Heart right ventricle (tissue), 16 donors: ENCODE measurements around the gene PHF14. TPM values are rescaled to one million over a fixed set of nuclear protein-coding genes. Genes with fewer than 3 reads are reported as not detected.
"Not testable (repeated sequence)": the region's sequence is repeated elsewhere in the genome, so short reads cannot be mapped to it uniquely, and the experiment has no call there.

Experiments
- ATAC-seq, 8 donors: fragments of 200-7000 bp; cut with Tn5 transposase; one replicate each; pipeline ENCODE4 v1.9.1; 2020; ENCODE audit warnings: mild to moderate bottlenecking in 8 of 8, moderate library complexity in 8 of 8, moderate number of reproducible peaks in 1 of 8
- DNase-seq, 2 donors: peaks; one replicate each; pipeline ENCODE4 v3.0.0-alpha.2; 2020
- H3K27ac ChIP-seq, 10 donors: fragments of 200-600 bp; sonication (generic) in 2 of 10; one replicate each; pipeline versions ENCODE4 v1.5.0 to v1.8.0; 2020 to 2022; ENCODE audit warnings: mild to moderate bottlenecking in 3 of 10
- H3K27me3 ChIP-seq, 7 donors: fragments of 200-600 bp; one replicate each; pipeline ENCODE4 v1.8.0; 2021 to 2022; ENCODE audit warnings: mild to moderate bottlenecking in 2 of 7
- H3K36me3 ChIP-seq, 9 donors: fragments of 200-600 bp; sonication (generic) in 1 of 9; one replicate each; pipeline versions ENCODE4 v1.5.0 to v1.8.0; 2020 to 2022; ENCODE audit warnings: mild to moderate bottlenecking in 2 of 9
- H3K4me1 ChIP-seq, 9 donors: fragments of 200-600 bp; sonication (generic) in 1 of 9; one replicate each; pipeline versions ENCODE4 v1.5.0 to v1.8.0; 2020 to 2022; ENCODE audit warnings: mild to moderate bottlenecking in 4 of 9
- H3K4me3 ChIP-seq, 10 donors: fragments of 200-600 bp; sonication (generic) in 2 of 10; one replicate each; pipeline versions ENCODE4 v1.5.0 to v1.8.0; 2020 to 2022; ENCODE audit warnings: mild to moderate bottlenecking in 7 of 10, moderate library complexity in 2 of 10
- H3K9me3 ChIP-seq, 11 donors: fragments of 200-600 bp in 10 of 11; sonication (generic) in 2 of 11; one replicate each; pipeline versions ENCODE4 v1.5.0 to v1.8.0; 2013 to 2022; ENCODE audit warnings: mild to moderate bottlenecking in 2 of 11, control low read depth in 1 of 11, moderate library complexity in 1 of 11
- CTCF ChIP-seq, 9 donors: fragments of 200-600 bp; sonication (generic) in 2 of 9; IDR thresholded peaks; one replicate each; pipeline versions ENCODE4 v1.5.0 to v1.8.0; 2021 to 2022; ENCODE audit warnings: antibody characterized with exemption in 9 of 9, mild to moderate bottlenecking in 5 of 9, moderate library complexity in 1 of 9
- WGBS, 2 donors: extraction: QIAGEN DNeasy Blood & Tissue Kit; methylation state at CpG; one replicate each; pipeline ENCODE4 v1.1.7; 2013; ENCODE audit warnings: inconsistent platforms in 1 of 2; 5-methylcytosine and 5-hydroxymethylcytosine counted together
- intact Hi-C, 10 donors: fragments of 100-400 bp; cut with DNase I; formaldehyde crosslinking; loops; one replicate each; pipeline versions ENCODE4 v1.11.1 to v1.14.2; 2022
- polyA plus RNA-seq, 2 donors: library from polyadenylated mRNA; stranded (reverse); fragments of 200-250 nt; gene quantifications; one replicate each; pipeline ENCODE4 v1.2.3, GENCODE V29; 2013
- total RNA-seq, 10 donors: library from RNA; stranded (reverse); fragmentation: NEBNext Ultra II Directional in 3 of 10; extraction: Animal tissue kit (Norgen Biotek cat#: 25700) in 3 of 10; gene quantifications; one replicate each; pipeline versions ENCODE4 v1.2.1 to v1.2.4, GENCODE V29; 2021 to 2023
- donor health status: Arrhythmogenic right ventricular cardiomyopathy.
- donor health status: ischemic (EF 13 %, LVEDD 7.1; RV severe dilation, severe dysfunction).
- donor health status: healthy with polysubstance abuse.
- donor health status: DM: no; HTN: yes; CAD: no.
- donor health status: DM: no; HTN: no; CAD: no.
- donor health status: ischemic (EF 25% LVEDD 6.9; RV normal size, moderate dysfunction).
- donor health status: ischemic (EF 25% LVEDD 5.7; RV mildly dilated, moderate dysfunction).
- donor health status: healthy.
- donor health status: DM: yes; HTN: yes; CAD: no.
- donor health status: Ischemic cardiomyopathy.
- donor health status: ischemic (EF 35%, LVEDD 5.7; RV mildly dilated, moderate dysfunction).
- donor health status: nonischemic (EF 11% LVEDD 7.7; RV severe dilation, severe dysfunction).
- donor health status: DM: yes; HTN: yes; CAD: no.
- donor health status: PGD.
- donor health status: ischemic (EF 29% LVEDD 5.4; RV normal size, mild dysfunction).
- donor health status: nonischemic (EF 23%, LVEDD 6.1; RV moderate dilation, normal function).

Gene PHF14
- total and polyA plus RNA-seq, 12 donors = 11.9 to 21.4 (median 14.8) TPM

- no peaks in the 10 kb centered on the region for H3K27me3 ChIP-seq
- H3K4me1 ChIP-seq = peaks cover 0 to 22% (median 17%) of the 10 kb centered on the region in 9 donors
- TF ChIP-seq CTCF (IDR thresholded peaks at IDR 0.05) = no peak
- H3K27ac ChIP-seq = no peak overlapping the region
- DNase-seq = no peak
- ATAC-seq = no peak
- 78 to 91% methylated on average over 4 of the region's 4 CpGs for WGBS, 2 donors
- no peaks in the 10 kb centered on the region for H3K9me3 ChIP-seq
- intact Hi-C loops = loop anchor here in 1 of 10 donors (10.0 kb wide), 1 partner anchor 218 kb away; no protein-coding TSS in a partner anchor
- H3K36me3 ChIP-seq = peaks cover 0 to 29% (median 6%) of the 10 kb centered on the region in 9 donors
- H3K4me3 ChIP-seq = no peak overlapping the region
Measured at GRCh38 chr7:10977113-10977512, 3.4 kb downstream of the PHF14 start.

- intact Hi-C loops = no loop called here
- ATAC-seq = no peak
- H3K27me3 ChIP-seq = no peaks in the 10 kb centered on the region
- no peaks in the 10 kb centered on the region for H3K9me3 ChIP-seq
- no peak overlapping the region for H3K27ac ChIP-seq
- no peak for DNase-seq
- 93 to 96% methylated on average over 3 of the region's 3 CpGs for WGBS, 2 donors
- no peak for TF ChIP-seq CTCF (IDR thresholded peaks at IDR 0.05)
- peaks cover 0 to 4% (median 0%) of the 10 kb centered on the region in 9 donors for H3K4me1 ChIP-seq
- H3K4me3 ChIP-seq = no peak overlapping the region
- peaks cover 0 to 39% (median 6%) of the 10 kb centered on the region in 9 donors for H3K36me3 ChIP-seq
Measured at GRCh38 chr7:10981317-10981716, 7.6 kb downstream of the PHF14 start.

GRCh38 chr7:10990748-10991147, 17.1 kb downstream of the PHF14 start:
- H3K4me1 ChIP-seq = not testable (repeated sequence)

GRCh38 chr7:10995482-10996166, 22.0 kb downstream of the PHF14 start:
- H3K27ac ChIP-seq, intact Hi-C loops, DNase-seq, ATAC-seq, H3K4me3 ChIP-seq, H3K27me3 ChIP-seq: not testable (repeated sequence)
- peaks cover 0 to 53% (median 23%) of the 10 kb centered on the region in 9 donors for H3K36me3 ChIP-seq
- 96 to 98% methylated on average over 33 to 34 of the region's 34 CpGs for WGBS, 2 donors
- H3K9me3 ChIP-seq = peaks cover 0 to 11% (median 5%) of the 10 kb centered on the region in 11 donors
- peaks cover 0 to 10% (median 0%) of the 10 kb centered on the region in 9 donors for H3K4me1 ChIP-seq

More at GRCh38 chr7:10990748-10991147, 17.1 kb downstream of the PHF14 start:
- H3K27ac ChIP-seq, H3K9me3 ChIP-seq, DNase-seq, H3K27me3 ChIP-seq, H3K4me3 ChIP-seq, ATAC-seq, intact Hi-C loops: not testable (repeated sequence)
- peaks cover 0 to 61% (median 20%) of the 10 kb centered on the region in 9 donors for H3K36me3 ChIP-seq
- WGBS, 2 donors = 98% methylated on average over 6 of the region's 6 CpGs

GRCh38 chr7:10998996-10999757, 25.5 kb downstream of the PHF14 start:
- Histone ChIP-seq H3K27ac (no peak overlapping the region), H3K27me3 (no peaks in the 10 kb centered on the region), H3K36me3 (peaks cover 0 to 21% (median 13%) of the 10 kb centered on the region in 9 donors), H3K9me3 (peaks cover 0 to 11% (median 5%) of the 10 kb centered on the region in 11 donors), H3K4me1 (peaks cover 0 to 10% (median 0%) of the 10 kb centered on the region in 9 donors), H3K4me3 (no peak overlapping the region)
- intact Hi-C loops = no loop called here
- TF ChIP-seq CTCF (IDR thresholded peaks at IDR 0.05) = no peak
- no peak for ATAC-seq
- DNase-seq = no peak
- WGBS, 2 donors = 80 to 81% methylated on average over 4 of the region's 4 CpGs
